ENCODE data around the gene ZSCAN21.

ZSCAN21 gene

DNA sequence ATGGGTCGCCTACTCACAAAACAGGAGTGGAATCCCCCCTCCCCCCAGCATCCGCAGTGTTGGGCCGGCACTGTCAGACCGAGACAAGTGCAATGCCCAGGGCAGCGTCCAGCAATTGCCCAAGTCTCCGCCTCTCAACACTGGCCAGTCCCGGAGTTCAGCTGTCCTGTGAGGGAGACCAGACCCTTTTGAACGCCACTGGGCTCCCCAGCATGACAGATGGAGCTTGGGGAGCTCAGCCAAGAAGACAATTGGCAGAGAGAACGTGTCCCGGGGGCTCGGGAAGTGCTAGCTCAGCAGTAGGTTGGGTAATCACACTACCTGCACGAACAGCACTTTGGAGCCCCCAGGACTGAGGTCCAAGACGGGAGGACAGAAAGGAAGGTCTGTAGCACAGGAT lies 43.9 kb downstream of the ZSCAN21 start:
- no peak overlapping the region for H3K27ac ChIP-seq

DNA sequence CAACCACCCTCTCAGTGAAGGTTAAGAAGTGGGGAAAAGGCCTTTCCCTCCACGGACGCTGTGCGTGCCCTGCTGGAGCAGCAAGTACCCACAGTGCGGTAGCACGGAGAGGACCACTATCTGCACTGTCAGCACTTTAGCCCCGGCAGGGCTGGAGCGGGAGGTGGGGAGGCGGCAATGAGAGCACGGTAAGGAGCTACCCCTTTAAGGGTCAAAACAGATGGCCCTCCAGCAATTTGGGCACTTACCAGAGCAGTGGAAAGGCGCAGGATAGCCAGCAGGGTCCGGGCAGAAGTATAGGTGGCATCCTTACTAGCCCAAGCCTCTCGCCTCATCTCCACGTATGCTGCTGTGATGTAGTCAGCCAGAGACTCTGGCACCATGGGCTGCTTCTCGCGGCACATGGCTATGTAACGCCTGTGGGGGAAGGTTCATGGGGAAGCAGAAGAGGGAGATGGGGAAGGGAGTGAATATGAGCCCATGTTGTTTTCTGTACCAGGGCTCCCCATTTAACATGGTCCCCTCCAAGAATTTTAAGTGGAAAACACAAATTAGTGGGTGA lies 44.4 kb downstream of the ZSCAN21 start:
- no peak for TF ChIP-seq ZFX (IDR thresholded peaks at IDR 0.05)
- TF ChIP-seq, protein P1, sequence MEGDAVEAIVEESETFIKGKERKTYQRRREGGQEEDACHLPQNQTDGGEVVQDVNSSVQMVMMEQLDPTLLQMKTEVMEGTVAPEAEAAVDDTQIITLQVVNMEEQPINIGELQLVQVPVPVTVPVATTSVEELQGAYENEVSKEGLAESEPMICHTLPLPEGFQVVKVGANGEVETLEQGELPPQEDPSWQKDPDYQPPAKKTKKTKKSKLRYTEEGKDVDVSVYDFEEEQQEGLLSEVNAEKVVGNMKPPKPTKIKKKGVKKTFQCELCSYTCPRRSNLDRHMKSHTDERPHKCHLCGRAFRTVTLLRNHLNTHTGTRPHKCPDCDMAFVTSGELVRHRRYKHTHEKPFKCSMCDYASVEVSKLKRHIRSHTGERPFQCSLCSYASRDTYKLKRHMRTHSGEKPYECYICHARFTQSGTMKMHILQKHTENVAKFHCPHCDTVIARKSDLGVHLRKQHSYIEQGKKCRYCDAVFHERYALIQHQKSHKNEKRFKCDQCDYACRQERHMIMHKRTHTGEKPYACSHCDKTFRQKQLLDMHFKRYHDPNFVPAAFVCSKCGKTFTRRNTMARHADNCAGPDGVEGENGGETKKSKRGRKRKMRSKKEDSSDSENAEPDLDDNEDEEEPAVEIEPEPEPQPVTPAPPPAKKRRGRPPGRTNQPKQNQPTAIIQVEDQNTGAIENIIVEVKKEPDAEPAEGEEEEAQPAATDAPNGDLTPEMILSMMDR (conservative IDR thresholded peaks at IDR 0.05): no peak
- H3K27ac ChIP-seq: no peak overlapping the region

More for the DNA sequence above, 43.9 kb downstream of the ZSCAN21 start:
- no peak for TF ChIP-seq ZFX (IDR thresholded peaks at IDR 0.05)
- TF ChIP-seq, protein P1 (conservative IDR thresholded peaks at IDR 0.05): no peak

DNA sequence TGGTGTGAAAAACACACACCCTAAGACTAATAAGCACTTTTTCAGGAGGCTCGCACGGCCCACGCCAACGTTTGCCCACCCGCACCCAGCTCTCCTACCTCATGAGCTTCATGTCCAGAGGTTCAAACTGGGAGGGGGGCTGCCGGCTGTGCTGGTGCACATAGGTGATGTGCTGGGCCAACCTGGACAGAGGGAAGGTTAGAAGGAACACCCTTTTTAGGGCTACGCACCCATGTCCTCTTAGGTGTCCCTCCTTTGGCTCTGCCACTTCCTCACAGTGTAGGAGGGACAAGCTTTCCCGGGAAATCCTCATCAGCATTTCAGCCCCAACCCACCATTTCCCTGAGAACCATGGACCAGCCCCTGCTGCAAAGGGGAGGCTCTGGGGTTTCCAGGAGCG lies 45.7 kb downstream of the ZSCAN21 start:
- no peak overlapping the region for H3K27ac ChIP-seq
- TF ChIP-seq ZFX (IDR thresholded peaks at IDR 0.05): no peak
- TF ChIP-seq, protein P1 (conservative IDR thresholded peaks at IDR 0.05): no peak

DNA sequence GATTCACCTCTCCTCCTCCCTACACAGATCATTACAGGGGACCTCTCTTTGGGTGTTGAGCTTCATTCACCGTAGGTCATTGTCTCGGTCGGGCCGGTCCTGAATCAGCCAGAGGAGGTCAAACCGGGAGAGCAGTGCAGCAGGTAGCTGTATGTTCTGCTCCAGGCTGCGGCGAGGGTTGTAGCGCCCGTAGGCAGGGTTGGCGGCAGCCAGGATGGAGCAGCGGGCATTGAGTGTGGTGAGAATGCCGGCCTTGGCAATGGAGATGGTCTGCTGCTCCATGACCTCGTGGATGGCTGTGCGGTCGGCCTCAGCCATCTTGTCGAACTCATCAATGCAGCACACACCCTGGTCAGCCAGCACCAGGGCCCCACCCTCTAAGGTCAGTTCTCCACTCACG lies 46.1 kb downstream of the ZSCAN21 start:
- TF ChIP-seq, protein P1 (conservative IDR thresholded peaks at IDR 0.05): no peak
- TF ChIP-seq ZFX (IDR thresholded peaks at IDR 0.05): no peak
- H3K27ac ChIP-seq: no peak overlapping the region

DNA sequence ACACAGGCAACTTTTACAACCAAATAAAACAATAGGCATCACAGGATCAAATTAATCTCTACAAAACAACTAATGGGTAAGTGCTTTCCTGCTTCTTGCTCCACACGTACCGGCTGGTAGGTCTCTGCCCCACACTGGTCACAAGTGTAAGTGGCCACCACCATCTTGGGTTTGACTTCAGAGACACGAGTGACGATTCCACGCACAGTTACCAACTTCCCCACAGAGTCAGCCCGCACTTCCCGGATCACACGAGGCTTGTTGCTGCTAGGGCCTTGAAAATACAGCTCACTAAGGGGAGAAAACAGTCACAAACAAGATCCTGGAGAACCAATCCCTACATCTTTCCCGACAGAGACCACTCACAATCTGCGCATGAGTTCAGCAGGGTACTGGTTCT lies 49.3 kb downstream of the ZSCAN21 start:
- no peak overlapping the region for H3K27ac ChIP-seq
- TF ChIP-seq, protein P1 (conservative IDR thresholded peaks at IDR 0.05): no peak
- TF ChIP-seq ZFX (IDR thresholded peaks at IDR 0.05): no peak

DNA sequence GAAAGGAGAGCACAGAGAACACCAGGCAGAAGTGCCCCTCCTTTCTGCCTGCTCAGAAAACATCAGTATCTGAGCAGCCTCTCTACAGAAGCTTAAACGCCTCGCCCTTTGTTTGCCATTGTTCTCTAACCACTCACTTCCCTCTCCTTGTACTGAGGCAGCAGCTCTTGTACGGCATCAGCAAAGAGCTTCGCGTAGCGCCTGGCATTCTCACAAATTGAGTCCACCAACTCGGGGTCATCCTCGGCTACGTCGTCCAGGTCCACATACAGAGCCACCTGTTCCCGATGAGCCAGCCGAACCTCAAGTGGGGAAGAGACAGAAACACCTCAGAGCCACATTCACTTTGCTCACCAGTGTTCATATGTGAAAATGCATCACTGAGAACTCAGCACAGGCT lies 49.9 kb downstream of the ZSCAN21 start:
- no peak for TF ChIP-seq ZFX (IDR thresholded peaks at IDR 0.05)
- TF ChIP-seq, protein P1 (conservative IDR thresholded peaks at IDR 0.05): no peak
- peak overlapping the region; percentile 97 for H3K27ac ChIP-seq

DNA sequence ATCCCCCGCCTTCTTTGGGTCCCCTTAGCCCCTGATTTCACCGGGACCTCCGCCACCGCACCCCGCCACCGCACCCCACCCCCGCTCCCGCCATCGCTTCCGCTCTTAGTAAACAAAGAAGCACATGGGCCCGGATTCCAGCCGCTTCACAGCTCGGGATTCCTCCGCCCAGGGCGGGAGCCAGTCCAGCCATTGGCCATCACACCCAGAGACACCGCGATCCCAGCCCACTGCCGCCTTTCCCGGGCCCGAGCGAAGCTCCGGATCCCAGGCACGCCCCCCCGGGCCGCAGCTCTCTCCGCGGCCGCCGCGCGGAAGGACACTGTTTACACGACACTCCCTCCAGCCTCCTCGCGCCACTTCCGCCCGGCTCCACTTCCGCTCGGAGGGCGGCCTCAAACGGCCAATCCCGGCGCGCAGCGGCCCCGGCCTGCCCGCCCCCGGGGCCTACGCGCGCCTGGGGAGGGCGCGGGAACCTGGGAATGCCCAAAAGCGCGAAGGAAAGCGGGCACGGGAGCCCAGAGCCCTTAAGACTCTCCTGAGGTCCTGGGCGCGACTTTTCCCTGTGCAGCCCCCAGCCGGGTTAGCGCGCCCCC lies 50.9 kb downstream of the ZSCAN21 start:
- H3K27ac ChIP-seq: peak overlapping the region; percentile 97
- TF ChIP-seq ZFX (IDR thresholded peaks at IDR 0.05): peak; percentile 65; the same call in 1 of the 2 replicates
- TF ChIP-seq, protein P1 (conservative IDR thresholded peaks at IDR 0.05): no peak
